SW 1271 (cell line): ENCODE data around the gene ZNF30.
"Not testable (repeated sequence)": the region's sequence is repeated elsewhere in the genome, so short reads cannot be mapped to it uniquely, and the experiment has no call there.

ENCODE experiments used
- DNase-seq, 2 experiments: peaks; one replicate each; lab custom pipeline; 2025; lab: John Stamatoyannopoulos, UW

ZNF30 gene

GRCh38 chr19:34960103-34960805 is 33.6 kb downstream of the ZNF30 start:
- peak in 1 of 2 experiments; percentile 14 for DNase-seq

GRCh38 chr19:34960940-34961679 is 34.4 kb downstream of the ZNF30 start:
- no peak for DNase-seq

DNA sequence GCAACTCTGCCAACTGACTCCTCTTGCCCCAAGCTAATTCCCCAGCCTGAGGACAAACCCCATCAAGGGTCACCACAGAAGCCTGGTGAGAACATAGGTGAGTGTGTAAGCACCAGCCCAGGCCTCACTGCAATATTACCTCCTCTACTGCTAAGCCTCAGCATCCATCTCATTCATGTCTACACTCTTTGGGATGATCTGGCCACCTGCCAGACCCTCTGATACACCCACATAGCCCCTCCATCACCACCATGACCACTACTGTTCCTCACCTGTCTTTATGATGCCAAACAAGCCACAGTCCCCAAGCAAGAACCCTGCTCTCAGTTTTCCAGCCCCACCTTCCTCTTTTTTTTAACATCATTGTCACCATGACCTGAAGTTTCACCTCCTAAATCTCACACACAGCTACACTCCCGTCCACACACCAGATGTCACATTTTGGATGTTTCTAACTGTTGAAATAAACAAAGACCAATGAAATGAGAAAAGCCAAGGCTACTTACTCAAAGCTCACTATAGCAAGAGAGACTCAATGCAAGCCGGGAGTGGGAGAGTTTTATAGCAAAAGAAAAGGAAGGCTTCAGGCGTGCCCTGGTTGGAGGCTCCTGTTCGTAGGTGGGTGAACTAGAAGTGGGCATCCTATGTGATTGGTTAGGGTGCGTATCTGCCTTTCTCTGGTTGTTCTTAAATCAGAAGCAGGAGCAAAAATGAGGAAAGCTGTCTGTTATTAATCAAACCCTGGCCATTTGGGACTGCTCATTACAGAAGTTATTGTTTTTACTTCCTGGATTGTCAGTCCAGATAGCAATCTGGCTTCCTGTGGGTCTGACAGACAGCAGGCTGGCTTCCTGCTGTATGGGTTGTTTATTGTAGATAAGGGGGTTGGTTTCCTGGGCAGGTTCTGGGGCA is 35.3 kb downstream of the ZNF30 start:
- DNase-seq = no peak

DNA sequence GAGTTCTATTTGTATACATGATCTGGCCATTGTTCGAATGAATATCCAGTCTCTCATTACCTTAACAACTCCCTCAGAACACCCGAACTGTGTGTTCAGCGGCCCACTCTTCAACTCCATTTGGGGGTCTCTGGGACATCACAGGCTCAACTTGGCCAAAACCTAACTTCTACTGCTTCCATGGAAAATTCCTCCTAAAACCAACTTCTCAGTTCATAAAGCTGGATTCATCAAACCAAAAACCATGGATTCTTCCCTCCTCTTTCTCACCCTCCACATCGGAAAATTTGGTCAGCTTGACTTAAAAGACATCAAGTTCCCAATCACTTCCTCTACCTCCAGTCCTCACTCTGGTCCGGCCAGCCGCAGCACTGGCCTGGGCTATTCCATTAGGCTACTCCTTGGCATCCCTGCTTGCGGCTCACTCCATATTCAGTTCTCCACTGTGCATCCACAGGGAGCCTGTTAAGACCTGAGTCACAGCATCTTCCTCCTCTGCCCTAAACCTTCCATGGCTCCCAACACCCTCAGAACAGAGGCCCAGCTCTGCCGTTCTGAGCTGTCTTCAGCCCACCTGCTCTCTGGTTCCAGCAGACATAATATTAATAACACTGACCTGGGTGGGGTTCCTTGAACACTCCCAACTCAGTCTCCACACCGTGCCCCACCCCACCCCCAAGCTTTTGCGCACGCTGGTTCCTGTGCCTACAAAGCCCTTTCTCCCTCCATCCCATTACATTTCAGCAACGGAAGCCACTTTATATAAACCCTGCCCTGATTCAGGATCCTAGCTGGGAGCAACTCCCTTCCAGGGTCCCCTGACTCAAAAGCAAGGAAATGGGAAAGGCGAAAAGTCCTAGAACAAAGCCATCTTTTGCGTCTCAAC is 36.2 kb downstream of the ZNF30 start:
- DNase-seq = no peak

DNA sequence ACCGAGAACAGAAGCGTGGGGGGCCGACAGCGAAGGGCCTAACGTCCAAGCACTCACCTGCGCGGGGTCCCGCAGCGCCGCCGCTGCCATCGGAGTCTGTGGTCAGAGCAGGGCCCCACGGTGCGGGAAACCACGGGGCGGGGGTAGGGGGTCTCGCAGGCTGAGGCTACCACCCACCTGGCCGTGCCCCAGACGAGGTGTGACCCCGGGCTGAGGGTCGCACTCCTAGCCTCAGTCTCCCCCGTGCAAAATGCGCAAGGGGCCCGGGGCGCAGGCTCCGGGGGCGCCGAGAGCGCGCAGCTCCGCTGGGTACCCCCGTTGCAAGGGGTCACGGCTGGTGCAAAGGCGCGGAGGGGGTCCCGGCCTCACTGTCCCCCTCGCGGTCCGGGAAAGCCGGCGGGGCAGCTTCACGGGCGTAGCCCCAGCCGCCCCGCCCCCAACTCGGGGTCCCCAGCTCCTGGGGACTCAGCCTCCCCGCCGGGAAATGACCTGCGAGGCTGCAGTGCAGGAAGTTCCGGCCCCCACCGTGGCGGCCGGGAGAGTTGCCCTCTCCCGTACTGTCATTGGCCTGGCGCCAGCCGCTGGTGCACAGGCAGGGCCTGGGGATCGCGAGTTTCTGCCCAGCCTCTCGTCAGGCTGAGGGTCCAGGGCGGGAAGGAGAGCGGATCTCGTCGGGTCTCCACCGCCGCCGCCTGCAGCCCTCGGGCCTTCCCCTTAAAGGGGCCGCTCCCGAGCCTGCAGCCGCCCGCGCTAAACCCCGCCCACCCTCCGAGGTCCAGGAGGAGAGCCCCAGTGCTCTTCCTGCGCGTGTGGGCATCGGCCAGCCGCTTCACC is 37.1 kb downstream of the ZNF30 start, which contains the start of gene ZNF792:
ZNF792 (minus strand) TSS at position 657 of the 834 bp plus-strand sequence; CDS start at position 90, 567 bp downstream.
- DNase-seq = peak in 1 of 2 experiments; percentile 17

- DNase-seq = no peak
These were observed 37.9 kb downstream of the ZNF30 start for GRCh38 chr19:34964598-34964997.

GRCh38 chr19:34965505-34965904 is 38.8 kb downstream of the ZNF30 start:
- not testable (repeated sequence) for DNase-seq

- no peak for DNase-seq
These were observed 40.8 kb downstream of the ZNF30 start for GRCh38 chr19:34967551-34967950.

GRCh38 chr19:34969721-34970120 is 43.0 kb downstream of the ZNF30 start:
- no peak for DNase-seq

GRCh38 chr19:34970185-34970780 is 43.6 kb downstream of the ZNF30 start:
- not testable (repeated sequence) for DNase-seq

DNA sequence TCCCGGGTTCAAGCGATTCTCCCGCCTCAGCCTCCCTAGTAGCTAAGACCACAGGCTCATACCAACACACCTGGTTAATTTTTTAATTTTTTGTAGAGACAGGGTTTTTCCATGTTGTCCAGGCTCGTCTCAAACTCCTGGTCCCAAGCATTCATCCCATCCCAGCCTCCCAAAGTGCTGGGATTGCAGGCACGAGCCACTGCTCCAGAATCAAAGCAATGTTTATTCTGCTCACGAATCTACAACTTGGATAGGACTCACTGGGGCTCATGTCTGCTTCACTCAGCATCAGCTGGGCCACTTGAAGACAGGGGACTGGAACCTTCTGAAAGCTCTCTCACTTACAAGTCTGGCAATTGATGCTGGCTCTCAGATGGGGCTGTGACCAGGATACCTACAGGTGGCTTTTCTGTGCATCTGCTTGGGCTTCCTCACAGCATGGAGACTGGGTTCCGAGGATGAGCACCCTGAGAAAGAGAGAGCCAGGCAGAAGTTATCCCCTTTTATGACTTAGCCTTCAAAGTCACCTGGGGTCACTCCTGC is 45.5 kb downstream of the ZNF30 start:
- DNase-seq = no peak

GRCh38 chr19:34974646-34975045 is 47.9 kb downstream of the ZNF30 start:
- no peak for DNase-seq

GRCh38 chr19:34975056-34975455 is 48.4 kb downstream of the ZNF30 start:
- no peak for DNase-seq

GRCh38 chr19:34976611-34977010 is 49.9 kb downstream of the ZNF30 start:
- no peak for DNase-seq

GRCh38 chr19:34979819-34980640 is 53.3 kb downstream of the ZNF30 start:
- DNase-seq = no peak

GRCh38 chr19:34982275-34982674 is 55.6 kb downstream of the ZNF30 start:
- no peak for DNase-seq

- DNase-seq = no peak
These were observed 57.1 kb downstream of the ZNF30 start for GRCh38 chr19:34983786-34984185.

GRCh38 chr19:34984287-34984686 is 57.6 kb downstream of the ZNF30 start:
- DNase-seq = no peak
